ENCODE data around the gene SPEN. TPM values are rescaled to one million over a fixed set of nuclear protein-coding genes. Genes with fewer than 3 reads are reported as not detected.
"Not testable (repeated sequence)": the region's sequence is repeated elsewhere in the genome, so short reads cannot be mapped to it uniquely, and the experiment has no call there.

The SPEN gene
- total and polyA plus RNA-seq, 2 experiments from 2014 or later: 25.8 to 31.6 TPM

- no peaks in the 10 kb centered on the region for H3K4me1 ChIP-seq (ENCODE audit: low read depth)
- H3K9me3 ChIP-seq (ENCODE audit: low read depth): no peaks in the 10 kb centered on the region
- peaks cover 1% of the 10 kb centered on the region for H3K36me3 ChIP-seq
- H3K4me3 ChIP-seq: no peak overlapping the region
- DNase-seq (ENCODE audit: low read depth in 1 of 2, low spot score in 1 of 2): no peak
- TF ChIP-seq CTCF (IDR thresholded peaks at IDR 0.05; ENCODE audit: low read depth, low read length): no peak
- H3K27me3 ChIP-seq: no peaks in the 10 kb centered on the region
- H3K27ac ChIP-seq: peak overlapping the region; percentile 80
These were observed 53.3 kb downstream of the SPEN start for GRCh38 chr1:15900662-15901279.

- H3K27me3 ChIP-seq: no peaks in the 10 kb centered on the region
- H3K27ac ChIP-seq: no peak overlapping the region
- DNase-seq (ENCODE audit: low read depth in 1 of 2, low spot score in 1 of 2): peak in 1 of 2 donors; percentile 41
- H3K36me3 ChIP-seq: peaks cover 2% of the 10 kb centered on the region
- no peaks in the 10 kb centered on the region for H3K9me3 ChIP-seq (ENCODE audit: low read depth)
- H3K4me3 ChIP-seq: no peak overlapping the region
- H3K4me1 ChIP-seq (ENCODE audit: low read depth): no peaks in the 10 kb centered on the region
- TF ChIP-seq CTCF (IDR thresholded peaks at IDR 0.05; ENCODE audit: low read depth, low read length): no peak
These were observed 55.4 kb downstream of the SPEN start for GRCh38 chr1:15902882-15903281.

GRCh38 chr1:15908597-15908996 is 61.1 kb downstream of the SPEN start:
- Histone ChIP-seq H3K27ac (no peak overlapping the region), H3K27me3 (no peaks in the 10 kb centered on the region), H3K4me3 (no peak overlapping the region), H3K9me3 (ENCODE audit: low read depth) (no peaks in the 10 kb centered on the region), H3K36me3 (peaks cover 35% of the 10 kb centered on the region), H3K4me1 (ENCODE audit: low read depth) (no peaks in the 10 kb centered on the region)
- DNase-seq (ENCODE audit: low read depth in 1 of 2, low spot score in 1 of 2): no peak
- TF ChIP-seq CTCF (IDR thresholded peaks at IDR 0.05; ENCODE audit: low read depth, low read length): no peak

- no peak for DNase-seq (ENCODE audit: low read depth in 1 of 2, low spot score in 1 of 2)
- no peak overlapping the region for H3K4me3 ChIP-seq
- peaks cover 37% of the 10 kb centered on the region for H3K36me3 ChIP-seq
- H3K4me1 ChIP-seq (ENCODE audit: low read depth): no peaks in the 10 kb centered on the region
- H3K9me3 ChIP-seq (ENCODE audit: low read depth): no peaks in the 10 kb centered on the region
- no peaks in the 10 kb centered on the region for H3K27me3 ChIP-seq
- H3K27ac ChIP-seq: peak overlapping the region; percentile 43
- no peak for TF ChIP-seq CTCF (IDR thresholded peaks at IDR 0.05; ENCODE audit: low read depth, low read length)
These were observed 63.6 kb downstream of the SPEN start for GRCh38 chr1:15911141-15911540.

- Histone ChIP-seq H3K4me1 (ENCODE audit: low read depth) (no peaks in the 10 kb centered on the region), H3K36me3 (peaks cover 37% of the 10 kb centered on the region), H3K9me3 (ENCODE audit: low read depth) (no peaks in the 10 kb centered on the region), H3K27me3 (no peaks in the 10 kb centered on the region), H3K4me3 (no peak overlapping the region), H3K27ac (no peak overlapping the region)
- no peak for TF ChIP-seq CTCF (IDR thresholded peaks at IDR 0.05; ENCODE audit: low read depth, low read length)
- DNase-seq (ENCODE audit: low read depth in 1 of 2, low spot score in 1 of 2): no peak
These were observed 64.4 kb downstream of the SPEN start for GRCh38 chr1:15911927-15912326.

GRCh38 chr1:15913607-15914006 is 66.1 kb downstream of the SPEN start:
- H3K4me3 ChIP-seq; DNase-seq (ENCODE audit: low read depth in 1 of 2, low spot score in 1 of 2); H3K27me3 ChIP-seq; H3K9me3 ChIP-seq (ENCODE audit: low read depth); H3K4me1 ChIP-seq (ENCODE audit: low read depth); H3K27ac ChIP-seq: not testable (repeated sequence)
- H3K36me3 ChIP-seq: peaks cover 39% of the 10 kb centered on the region
